Measurements from ENCODE around the gene CCRL2. TPM values are rescaled to one million over a fixed set of nuclear protein-coding genes. Genes with fewer than 3 reads are reported as not detected.

The CCRL2 gene
- total RNA-seq, 1 experiment from 2014 or later: not detected

- Histone ChIP-seq H3K27me3 (ENCODE audit: insufficient read depth, low read length) (no peaks in the 10 kb centered on the region), H4K8ac (replicated peaks; ENCODE audit: insufficient read length, low read depth, low read length) (no peak overlapping the region), H3K4me2 (ENCODE audit: insufficient read depth, insufficient read length, low read length) (no peak overlapping the region), H3K4ac (ENCODE audit: low read depth, low read length) (no peak overlapping the region), H4K5ac (ENCODE audit: insufficient read length, low read depth, low read length) (no peak overlapping the region), H2BK120ac (ENCODE audit: low read depth, low read length, poor library complexity, severe bottlenecking) (no peak overlapping the region), H3K79me1 (ENCODE audit: insufficient read depth, low read depth, low read length, poor library complexity, severe bottlenecking) (no peaks in the 10 kb centered on the region), H3K23me2 (ENCODE audit: insufficient read length, low read depth, low read length, poor library complexity, severe bottlenecking) (no peaks in the 10 kb centered on the region), H3K79me2 (ENCODE audit: insufficient read depth, low read length) (no peaks in the 10 kb centered on the region), H2BK15ac (ENCODE audit: low read depth, low read length) (no peak overlapping the region), H3K9me3 (ENCODE audit: control insufficient read depth, low read depth, low read length) (no peaks in the 10 kb centered on the region), H2AFZ (ENCODE audit: low read length) (no peak overlapping the region), H2BK20ac (ENCODE audit: low read depth, low read length, poor library complexity, severe bottlenecking) (no peak overlapping the region), H3K14ac (ENCODE audit: insufficient read depth, low read length) (no peak overlapping the region), H3K9ac (ENCODE audit: extremely low read depth, insufficient read length, low read length) (no peak overlapping the region), H3K23ac (ENCODE audit: insufficient read length, low read depth, low read length) (no peak overlapping the region), H3K18ac (ENCODE audit: insufficient read length, low read depth, low read length) (no peak overlapping the region), H4K91ac (ENCODE audit: insufficient read length, low read depth, low read length) (no peak overlapping the region), H2AK5ac (ENCODE audit: insufficient read length, low read length) (no peak overlapping the region), H2BK5ac (ENCODE audit: insufficient read length, low read length) (no peak overlapping the region), H2BK12ac (ENCODE audit: insufficient read length, low read depth, low read length) (no peak overlapping the region), H3K27ac (ENCODE audit: insufficient read length, low read depth, low read length) (no peak overlapping the region), H3K4me1 (ENCODE audit: insufficient read depth, low read length) (no peaks in the 10 kb centered on the region; the same call in 1 of the 2 replicates), H3T11ph (ENCODE audit: low read length) (no peak overlapping the region), H3K56ac (ENCODE audit: insufficient read length, low read depth, low read length) (no peak overlapping the region), H4K20me1 (ENCODE audit: control insufficient read depth, insufficient read depth, insufficient read length) (no peaks in the 10 kb centered on the region)
- Mint-ChIP-seq H3K36me3 (ENCODE audit: insufficient read depth in 1 of 3, low read depth in 3 of 3) (peaks cover 6 to 12% (median 6%) of the 10 kb centered on the region in 3 experiments), H3K27ac (no peak overlapping the region), H3K27me3 (ENCODE audit: low read depth) (no peaks in the 10 kb centered on the region; the same call in 1 of the 2 replicates), H3K4me1 (peaks cover 0 to 1% of the 10 kb centered on the region in 2 experiments; a peak in 1 of 4 replicates), H3K9me3 (peaks cover 15 to 24% of the 10 kb centered on the region in 2 experiments), H3K4me3 (no peak overlapping the region)
- TF ChIP-seq CTCF (conservative IDR thresholded peaks at IDR 0.05): no peak
- WGBS (ENCODE audit: extremely low coverage, insufficient read length, low lambda C conversion rate): no CpG with 5 or more reads among the region's 1 CpG
- no peak for DNase-seq
Measured at GRCh38 chr3:46433841-46434240, 26.8 kb downstream of the CCRL2 start.

Data from H9 (cell line).